Measurements from ENCODE around the gene MND1. TPM values are rescaled to one million over a fixed set of nuclear protein-coding genes. Genes with fewer than 3 reads are reported as not detected.

Gene MND1
- total and polyA plus RNA-seq, 2 donors (not counting 3 experiments of a cell fraction or from before 2014, with no cell fraction given): 0.66 to 7.7 TPM

DNA sequence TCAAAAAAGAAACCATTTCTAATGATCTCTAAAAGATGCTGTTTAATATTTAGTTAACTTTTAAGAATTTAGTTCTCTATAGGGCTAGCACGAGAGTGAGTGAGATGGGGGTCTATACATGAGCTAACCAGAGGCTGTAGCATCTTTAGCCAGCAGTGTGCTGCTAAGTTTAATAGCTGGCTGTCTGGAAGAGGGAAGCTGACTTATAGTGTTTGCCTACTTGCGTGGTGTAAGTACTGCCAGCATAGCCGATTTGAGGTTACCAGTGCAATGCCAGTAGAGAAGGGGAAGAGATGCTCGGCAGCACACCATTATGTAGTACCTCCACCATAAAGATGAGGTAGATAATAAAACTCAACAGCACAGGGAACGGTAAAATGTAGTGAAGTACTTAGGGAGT lies 74.5 kb downstream of the MND1 start:
- Histone ChIP-seq H2AFZ (ENCODE audit: low read depth, low read length) (no peak overlapping the region), H3K4me3 (replicated peaks in 1 of 3; ENCODE audit: insufficient read depth in 1 of 3, low read depth in 1 of 3, low read length in 3 of 3) (no peak overlapping the region), H3K4me1 (ENCODE audit: control insufficient read depth, extremely low read depth, insufficient read depth, low read length) (no peaks in the 10 kb centered on the region), H3K9ac (replicated peaks; ENCODE audit: extremely low read depth, insufficient read depth, low read length) (no peak overlapping the region), H3K9me3 (replicated peaks; ENCODE audit: control insufficient read depth, insufficient read depth, low read length) (no peaks in the 10 kb centered on the region), H3K9me1 (replicated peaks; ENCODE audit: control insufficient read depth, extremely low read depth, insufficient read depth, low read length) (no peaks in the 10 kb centered on the region), H3K4me2 (ENCODE audit: insufficient read depth, low read length) (no peak overlapping the region), H4K20me1 (replicated peaks; ENCODE audit: control insufficient read depth, extremely low read depth, insufficient read depth, low read length) (no peaks in the 10 kb centered on the region), H3K79me2 (ENCODE audit: control insufficient read depth, insufficient read depth, low read length) (no peaks in the 10 kb centered on the region), H3K27ac (ENCODE audit: insufficient read depth, low read depth, low read length) (no peak overlapping the region), H3K36me3 (ENCODE audit: control insufficient read depth in 2 of 2, extremely low read depth in 1 of 2, insufficient read depth in 2 of 2, low read length in 2 of 2) (no peaks in the 10 kb centered on the region), H3K27me3 (ENCODE audit: control insufficient read depth in 2 of 2, insufficient read depth in 2 of 2, low read length in 2 of 2) (no peaks in the 10 kb centered on the region)
- intact Hi-C loops (cut with micrococcal nuclease): no loop called here
- ChIA-PET CTCF (no interaction called here), POLR2A (no interaction called here)
- DNase-seq (ENCODE audit: low read depth, low spot score) (no peak), FAIRE-seq (no peak)
- dilution Hi-C loops (cut with MboI; ENCODE audit: extremely low pct_ligation_motif_present, low sequenced_read_pairs): no loop called here
- no TSS peak for BruUV-seq (replicated peaks)
- TF ChIP-seq, protein P1, sequence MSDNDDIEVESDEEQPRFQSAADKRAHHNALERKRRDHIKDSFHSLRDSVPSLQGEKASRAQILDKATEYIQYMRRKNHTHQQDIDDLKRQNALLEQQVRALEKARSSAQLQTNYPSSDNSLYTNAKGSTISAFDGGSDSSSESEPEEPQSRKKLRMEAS (IDR thresholded peaks at IDR 0.05; ENCODE audit: insufficient read depth, insufficient read length): no peak
- TF ChIP-seq POLR2AphosphoS5 (IDR thresholded peaks at IDR 0.05; ENCODE audit: insufficient read depth, low read depth, low read length): no peak
- TF ChIP-seq POLR2A (IDR thresholded peaks at IDR 0.05; ENCODE audit: low read depth, low read length): no peak
- TF ChIP-seq EZH2 (IDR thresholded peaks at IDR 0.05; ENCODE audit: borderline replicate concordance, low read depth, low read length, severe bottlenecking): no peak
- TF ChIP-seq FOS (IDR thresholded peaks at IDR 0.05; ENCODE audit: borderline replicate concordance, insufficient read depth, low read length): no peak
- TF ChIP-seq JUN (IDR thresholded peaks at IDR 0.05; ENCODE audit: borderline replicate concordance, insufficient read depth, insufficient read length, low read depth): no peak
- TF ChIP-seq MYC (IDR thresholded peaks at IDR 0.05; ENCODE audit: low read depth, low read length): no peak
- TF ChIP-seq, protein P2, sequence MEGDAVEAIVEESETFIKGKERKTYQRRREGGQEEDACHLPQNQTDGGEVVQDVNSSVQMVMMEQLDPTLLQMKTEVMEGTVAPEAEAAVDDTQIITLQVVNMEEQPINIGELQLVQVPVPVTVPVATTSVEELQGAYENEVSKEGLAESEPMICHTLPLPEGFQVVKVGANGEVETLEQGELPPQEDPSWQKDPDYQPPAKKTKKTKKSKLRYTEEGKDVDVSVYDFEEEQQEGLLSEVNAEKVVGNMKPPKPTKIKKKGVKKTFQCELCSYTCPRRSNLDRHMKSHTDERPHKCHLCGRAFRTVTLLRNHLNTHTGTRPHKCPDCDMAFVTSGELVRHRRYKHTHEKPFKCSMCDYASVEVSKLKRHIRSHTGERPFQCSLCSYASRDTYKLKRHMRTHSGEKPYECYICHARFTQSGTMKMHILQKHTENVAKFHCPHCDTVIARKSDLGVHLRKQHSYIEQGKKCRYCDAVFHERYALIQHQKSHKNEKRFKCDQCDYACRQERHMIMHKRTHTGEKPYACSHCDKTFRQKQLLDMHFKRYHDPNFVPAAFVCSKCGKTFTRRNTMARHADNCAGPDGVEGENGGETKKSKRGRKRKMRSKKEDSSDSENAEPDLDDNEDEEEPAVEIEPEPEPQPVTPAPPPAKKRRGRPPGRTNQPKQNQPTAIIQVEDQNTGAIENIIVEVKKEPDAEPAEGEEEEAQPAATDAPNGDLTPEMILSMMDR (IDR thresholded peaks at IDR 0.05; ENCODE audit: extremely low read depth in 1 of 2, insufficient read depth in 1 of 2, low read depth in 1 of 2, low read length in 2 of 2): no peak
- TF ChIP-seq GATA2 (IDR thresholded peaks at IDR 0.05; ENCODE audit: insufficient read depth, insufficient read length, low read depth, low read length): no peak

Measured in endothelial cell of umbilical vein (primary cell).